T-helper 1 cell treated with Interleukin-12 subunit alpha and Interleukin-12 subunit beta and Interleukin-4 antibody, amounts not matched to agents 30 ng/mL and 1 ng/mL, for 36 hours (primary cell): ENCODE measurements around the gene BPIFB3. TPM values are rescaled to one million over a fixed set of nuclear protein-coding genes. Genes with fewer than 3 reads are reported as not detected.
"Not testable (repeated sequence)": the region's sequence is repeated elsewhere in the genome, so short reads cannot be mapped to it uniquely, and the experiment has no call there.

ENCODE experiments used
- intact Hi-C: fragments of 100-400 bp; cut with micrococcal nuclease; formaldehyde crosslinking; loops from one replicate; pipeline ENCODE4 v1.15.1; 2024
- total RNA-seq: library from RNA; stranded (reverse); gene quantifications from 2 replicates; pipeline ENCODE4 v1.2.3, GENCODE V29; 2022

BPIFB3 gene
- total RNA-seq, 1 donor from 2014 or later = not detected

GRCh38 chr20:33112547-33113386, 59.1 kb downstream of the BPIFB3 start:
- intact Hi-C loops = no loop called here

- intact Hi-C loops = no loop called here
Observed at GRCh38 chr20:33113387-33113908, 59.7 kb downstream of the BPIFB3 start.

DNA sequence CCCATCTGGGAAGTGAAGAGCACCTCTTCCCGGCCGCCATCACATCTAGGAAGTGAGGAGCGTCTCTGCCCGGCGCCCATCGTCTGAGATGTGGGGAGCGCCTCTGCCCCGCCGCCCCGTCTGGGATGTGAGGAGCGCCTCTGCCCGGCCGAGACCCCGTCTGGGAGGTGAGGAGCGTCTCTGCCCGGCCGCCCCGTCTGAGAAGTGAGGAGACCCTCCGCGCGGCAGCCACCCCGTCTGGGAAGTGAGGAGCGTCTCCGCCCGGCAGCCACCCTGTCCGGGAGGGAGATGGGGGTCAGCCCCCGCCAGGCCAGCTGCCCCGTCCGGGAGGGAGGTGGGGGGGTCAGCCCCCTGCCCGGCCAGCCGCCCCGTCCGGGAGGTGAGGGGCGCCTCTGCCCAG, 61.8 kb downstream of the BPIFB3 start:
- intact Hi-C loops = not testable (repeated sequence)

DNA sequence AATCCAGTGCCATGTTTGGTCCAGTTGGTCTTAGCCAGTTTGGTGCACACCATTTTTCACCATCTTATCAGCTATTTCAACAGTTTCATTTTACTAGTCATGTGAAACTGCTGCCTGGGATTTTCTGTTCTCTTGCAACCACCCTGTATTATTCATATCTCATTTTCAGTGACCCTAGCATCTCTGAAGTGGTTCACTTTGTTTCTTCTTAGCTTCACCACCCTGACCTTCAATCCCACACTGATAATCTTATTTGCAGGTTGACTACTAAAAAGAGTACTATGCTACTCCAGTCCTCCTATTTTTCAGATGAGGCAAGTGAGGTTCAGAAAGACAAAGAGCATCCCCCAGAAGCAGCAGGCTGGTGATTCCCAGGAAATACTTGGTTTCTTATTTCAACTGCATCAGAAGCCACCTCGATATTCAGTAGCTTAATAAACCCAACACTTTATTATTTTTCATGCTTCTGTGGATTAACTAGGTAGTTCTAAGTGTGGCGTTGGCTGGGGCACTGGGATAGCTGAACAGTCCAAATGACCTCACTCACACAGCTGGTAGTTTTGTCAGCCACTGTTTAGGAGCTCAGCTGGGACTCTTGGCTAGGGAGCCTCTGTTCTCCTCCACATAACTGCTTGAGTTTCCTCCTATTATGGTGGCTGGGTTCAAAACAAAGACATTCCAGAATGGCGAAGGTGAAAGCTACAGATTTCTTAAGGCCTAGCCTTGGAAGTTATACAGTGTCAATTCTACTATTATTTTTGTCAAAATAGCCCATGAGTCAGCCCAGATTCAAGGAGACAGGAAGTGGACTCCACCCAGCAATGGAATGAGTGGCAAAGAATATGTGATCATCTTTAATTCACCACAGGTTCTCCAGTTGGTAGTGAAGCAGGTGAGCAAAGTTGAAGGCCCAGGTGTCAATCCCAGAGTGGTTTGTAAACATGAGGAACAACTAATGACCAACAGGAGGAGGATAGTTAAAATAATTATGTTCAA, 66.3 kb downstream of the BPIFB3 start:
- intact Hi-C loops = no loop called here

GRCh38 chr20:33120934-33121333, 67.2 kb downstream of the BPIFB3 start:
- intact Hi-C loops = no loop called here

- intact Hi-C loops = not testable (repeated sequence)
Observed at GRCh38 chr20:33122297-33122696, 68.6 kb downstream of the BPIFB3 start.

Other genes with a start within 250 kb of the BPIFB3 start
- gene MAPRE1, start 233.9 kb upstream of the BPIFB3 start, total RNA-seq = 133 and 136 TPM in 2 replicates
- gene EFCAB8, start 195.0 kb upstream of the BPIFB3 start, total RNA-seq = 0.73 and 0.96 TPM in 2 replicates
- gene SUN5, start 49.5 kb upstream of the BPIFB3 start, total RNA-seq = not detected in 2 replicates
- not detected in 2 replicates for gene BPIFB2, start 46.2 kb upstream of the BPIFB3 start, total RNA-seq
- not detected in 2 replicates for gene BPIFB6, start 22.3 kb upstream of the BPIFB3 start, total RNA-seq
- not detected in 2 replicates for gene BPIFB4, start 25.7 kb downstream of the BPIFB3 start, total RNA-seq
- not detected in 2 replicates for gene BPIFA2, start 114.3 kb downstream of the BPIFB3 start, total RNA-seq
- gene BPIFA3, start 163.4 kb downstream of the BPIFB3 start, total RNA-seq = not detected in 2 replicates
- not detected in 2 replicates for gene BPIFA1, start 182.1 kb downstream of the BPIFB3 start, total RNA-seq
- not detected in 2 replicates for gene BPIFB1, start 229.3 kb downstream of the BPIFB3 start, total RNA-seq